GM19455 (cell line): Measurements from ENCODE around the gene RUNX2.

ENCODE experiments used
- ATAC-seq: cut with Tn5 transposase; IDR thresholded peaks from one replicate; pipeline ENCODE4 v1.9.1; 2021; ENCODE audit not compliant: unreplicated experiment

Gene RUNX2

DNA sequence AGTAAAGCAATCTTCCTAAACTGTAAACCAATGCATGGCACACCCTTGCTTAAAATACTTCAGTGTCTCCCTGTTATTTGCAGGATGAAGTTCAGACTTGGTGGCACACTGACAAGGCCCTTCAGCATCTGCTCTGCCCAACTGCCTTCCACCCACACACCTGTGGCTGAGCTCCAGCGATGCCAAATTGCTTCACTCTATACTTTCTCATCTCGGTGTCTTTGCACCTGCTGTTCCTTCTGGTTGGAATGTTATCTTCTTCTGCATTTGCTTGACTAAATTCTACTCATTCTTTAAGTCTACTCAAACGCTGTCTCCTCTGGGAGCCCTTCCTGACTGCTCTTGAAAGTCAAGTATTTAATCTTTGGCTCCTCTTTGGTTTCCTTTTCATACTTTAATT is 149.7 kb downstream of the RUNX2 start:
- ATAC-seq = no peak

DNA sequence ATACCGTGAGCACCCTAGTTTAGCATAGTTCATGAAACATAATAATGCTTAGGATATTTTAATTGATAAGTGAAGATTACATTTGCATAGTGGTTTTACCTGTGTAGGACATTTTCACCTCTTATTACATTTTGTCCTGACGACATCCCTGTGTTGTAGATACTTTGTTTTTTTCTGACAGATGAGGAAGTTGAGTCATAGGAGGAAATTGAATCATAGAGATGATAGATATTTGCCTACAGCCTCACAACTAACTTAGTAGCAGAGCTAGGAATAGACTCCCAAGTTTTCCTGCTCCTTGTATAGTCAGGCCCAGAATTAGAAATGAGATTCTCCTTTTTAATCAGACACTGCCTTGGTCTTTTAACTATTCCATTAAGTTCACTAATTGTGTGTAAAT is 150.1 kb downstream of the RUNX2 start:
- ATAC-seq = no peak

DNA sequence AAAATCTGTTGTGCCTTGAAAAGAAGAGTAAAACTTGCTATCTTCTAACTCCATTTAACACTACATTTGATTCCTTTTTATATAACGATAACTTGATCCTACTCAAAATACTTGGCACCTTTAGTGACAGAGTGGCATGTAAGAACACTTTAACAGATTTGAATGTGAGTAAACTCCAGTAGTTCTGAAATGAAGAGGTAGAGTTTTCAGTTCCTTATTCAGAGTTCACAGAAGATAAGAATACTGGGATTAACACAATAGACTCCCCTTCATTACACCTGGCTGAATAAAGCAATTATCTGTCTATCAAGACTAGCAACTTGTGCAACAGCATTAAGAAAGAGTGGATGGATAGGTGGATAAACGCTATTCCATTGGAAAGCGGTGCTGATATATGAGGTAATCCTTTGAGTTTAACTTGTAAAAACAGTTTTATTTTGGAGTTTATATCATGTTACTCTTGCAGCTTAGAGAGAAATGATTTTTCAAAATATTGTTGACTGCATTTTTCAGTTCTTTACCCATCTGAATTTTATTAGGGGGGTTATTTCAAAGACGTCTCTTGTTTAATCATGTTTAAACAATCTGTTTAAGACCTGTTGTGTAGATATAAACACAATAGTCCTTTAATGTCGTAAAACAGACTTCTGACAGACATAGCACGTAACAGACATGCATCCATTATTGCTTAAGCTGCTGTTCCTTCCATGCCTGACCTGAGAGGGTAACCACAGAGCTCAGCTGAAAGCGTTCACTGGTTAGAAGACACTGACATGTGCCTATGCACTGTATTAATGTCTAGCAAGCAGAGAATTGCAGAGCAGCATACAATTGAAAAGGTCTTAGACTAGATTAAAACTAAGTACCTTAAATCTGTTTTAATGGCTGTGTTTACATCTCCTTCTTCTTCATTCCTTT is 152.0 kb downstream of the RUNX2 start:
- peak; percentile 84 for ATAC-seq

DNA sequence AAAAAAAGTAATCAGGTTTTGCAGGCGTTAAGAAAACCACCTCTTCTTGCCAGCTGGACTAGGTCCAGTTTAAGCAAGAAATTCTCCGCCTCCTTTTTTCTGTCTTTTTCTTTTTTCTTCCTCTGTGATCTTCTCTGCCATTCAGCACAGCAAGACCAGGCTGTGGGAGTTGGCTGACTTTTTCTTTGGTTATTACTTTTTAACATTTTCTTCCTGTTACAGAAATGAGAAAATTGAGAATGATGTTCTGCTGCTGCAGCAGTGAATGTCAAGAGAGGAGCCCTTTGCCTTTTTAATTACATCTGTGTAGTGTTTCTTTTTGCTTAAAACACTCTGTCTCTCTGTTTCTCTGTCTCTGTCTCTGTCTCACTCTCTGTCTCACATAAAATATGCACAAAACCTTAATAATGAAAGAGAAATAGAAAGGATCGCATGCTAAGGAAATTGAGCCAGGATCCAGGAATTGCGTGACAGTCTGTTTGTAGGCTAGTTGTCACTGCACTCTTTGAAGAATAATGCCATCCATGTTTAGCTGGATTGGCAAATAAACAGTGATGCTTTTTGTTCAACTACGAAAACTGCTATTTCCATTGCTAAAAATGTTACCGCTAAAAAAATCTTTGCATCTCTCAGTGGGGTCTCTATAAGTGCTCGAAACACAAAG is 152.8 kb downstream of the RUNX2 start:
- no peak for ATAC-seq

DNA sequence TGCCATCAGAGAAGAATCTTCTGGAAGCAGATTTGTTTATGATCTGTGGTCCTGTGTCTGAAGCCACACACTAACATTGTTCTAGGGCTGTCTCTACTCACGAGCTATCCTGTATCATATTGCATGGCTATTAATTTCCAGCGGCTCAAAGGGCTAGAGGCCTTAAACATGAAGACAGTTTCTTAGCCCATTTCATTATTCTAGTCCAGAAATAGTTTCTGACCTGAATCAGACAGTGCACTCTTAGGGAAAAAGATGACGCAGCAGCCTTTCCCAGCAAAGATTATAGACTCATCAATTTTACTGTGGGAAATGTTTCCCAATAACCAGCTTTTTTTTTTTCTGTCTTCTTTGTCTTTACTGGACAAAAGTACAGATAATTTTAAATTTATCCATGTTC is 154.9 kb downstream of the RUNX2 start:
- no peak for ATAC-seq

GRCh38 chr6:45483501-45483900 is 155.4 kb downstream of the RUNX2 start:
- ATAC-seq = no peak

GRCh38 chr6:45486736-45487135 is 158.6 kb downstream of the RUNX2 start:
- no peak for ATAC-seq

DNA sequence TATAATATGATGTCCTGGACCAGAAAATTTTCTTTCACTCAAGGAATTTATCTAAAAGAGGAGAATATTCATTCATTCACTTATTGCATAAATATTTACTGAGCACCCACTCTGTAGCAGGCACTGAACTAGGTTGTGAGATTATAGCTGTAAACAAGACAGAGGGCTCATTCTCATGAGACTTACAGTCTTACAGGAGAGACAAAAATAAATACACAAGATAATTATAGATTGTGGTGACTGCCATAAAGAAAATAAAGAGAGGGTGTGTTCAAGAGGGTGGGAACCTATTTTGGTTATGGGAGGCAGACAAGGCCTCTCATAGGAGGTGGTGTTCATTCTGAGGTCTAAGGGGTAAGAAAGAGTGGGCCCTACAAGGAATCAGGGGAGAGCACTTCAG is 159.5 kb downstream of the RUNX2 start:
- ATAC-seq = no peak

- ATAC-seq = no peak
Measured at GRCh38 chr6:45488269-45488668, 160.1 kb downstream of the RUNX2 start.

DNA sequence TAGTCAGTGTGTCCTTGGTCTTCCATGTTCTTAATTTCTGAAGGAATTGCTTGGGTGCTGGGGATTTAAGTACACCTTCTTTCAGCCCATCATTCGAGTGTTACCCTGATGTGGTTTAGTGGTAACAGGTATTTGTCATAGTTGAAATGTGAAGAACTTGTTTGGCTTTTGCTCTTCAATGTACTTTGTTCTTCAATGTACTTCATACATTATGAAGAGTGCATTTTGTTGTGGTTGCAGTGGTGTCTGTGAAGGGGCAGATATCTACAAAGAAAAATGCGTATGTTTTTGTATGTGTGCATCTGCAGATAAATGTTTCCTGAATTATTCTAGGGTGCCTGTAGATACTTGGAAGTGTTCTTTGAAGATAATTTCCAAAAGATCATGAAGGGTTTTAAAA is 160.8 kb downstream of the RUNX2 start:
- no peak for ATAC-seq

DNA sequence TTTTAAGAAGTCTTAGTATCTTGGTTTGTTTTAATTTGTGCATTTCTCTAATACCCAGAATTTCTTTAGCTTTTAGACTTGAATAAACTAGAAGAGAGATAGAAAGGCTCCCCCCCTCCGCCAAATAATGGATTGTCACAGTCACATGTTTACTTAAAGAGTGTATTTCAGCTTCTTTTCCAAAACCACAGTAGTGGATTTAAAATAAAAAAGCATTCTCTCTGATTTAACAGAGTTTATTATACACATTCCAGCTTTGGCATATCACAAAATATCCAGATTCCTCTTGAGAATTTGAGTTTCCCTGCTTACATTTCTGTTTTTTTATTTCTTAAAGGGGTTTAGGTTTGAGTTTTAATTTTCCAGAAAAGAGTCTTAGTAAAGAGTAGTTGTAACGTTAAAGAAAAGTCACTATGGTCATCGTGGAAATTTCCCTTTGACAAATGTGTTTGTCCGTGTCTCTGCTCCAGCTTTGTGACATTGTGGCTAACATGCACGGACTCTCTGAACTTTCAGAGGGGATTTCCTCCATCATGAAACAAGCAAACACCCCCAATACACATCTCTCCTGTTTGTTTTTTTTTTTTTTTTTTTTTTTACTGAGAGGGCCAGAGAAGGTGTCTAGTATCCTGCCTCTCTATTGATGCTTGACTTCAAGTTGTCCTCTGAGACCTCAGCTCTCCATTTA is 163.1 kb downstream of the RUNX2 start:
- ATAC-seq = no peak

DNA sequence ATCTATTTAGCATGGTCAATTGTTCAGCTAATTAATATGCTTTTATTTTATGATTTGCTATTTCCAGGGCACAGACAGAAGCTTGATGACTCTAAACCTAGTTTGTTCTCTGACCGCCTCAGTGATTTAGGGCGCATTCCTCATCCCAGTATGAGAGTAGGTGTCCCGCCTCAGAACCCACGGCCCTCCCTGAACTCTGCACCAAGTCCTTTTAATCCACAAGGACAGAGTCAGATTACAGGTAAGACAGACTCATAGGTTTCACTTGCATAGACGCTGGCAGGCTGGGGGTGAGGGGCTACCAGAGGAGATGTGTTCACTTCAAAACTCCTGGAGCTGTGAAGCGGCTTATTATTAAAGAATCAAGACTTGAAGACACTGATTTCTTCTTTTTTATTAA is 163.7 kb downstream of the RUNX2 start:
- no peak for ATAC-seq

DNA sequence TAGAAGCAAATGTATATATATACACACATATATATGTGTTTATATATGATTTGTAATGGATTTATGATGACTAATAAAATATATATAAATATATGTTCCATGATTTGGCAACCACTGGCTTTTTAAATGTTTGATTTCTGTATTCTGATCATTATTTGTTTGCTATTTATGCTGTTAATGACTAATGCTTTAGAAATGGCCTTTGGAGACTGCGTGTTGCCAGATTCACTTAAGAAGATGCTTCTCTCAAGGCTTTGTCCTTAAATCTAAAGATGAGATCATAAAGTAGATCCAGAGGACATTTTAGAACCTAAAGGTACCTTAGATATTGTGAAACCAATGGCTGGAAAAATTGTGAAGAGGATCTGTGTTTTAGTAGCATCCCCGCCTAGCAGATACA is 165.6 kb downstream of the RUNX2 start:
- ATAC-seq = no peak

- ATAC-seq = no peak
Measured at GRCh38 chr6:45494416-45495135, 166.4 kb downstream of the RUNX2 start.

DNA sequence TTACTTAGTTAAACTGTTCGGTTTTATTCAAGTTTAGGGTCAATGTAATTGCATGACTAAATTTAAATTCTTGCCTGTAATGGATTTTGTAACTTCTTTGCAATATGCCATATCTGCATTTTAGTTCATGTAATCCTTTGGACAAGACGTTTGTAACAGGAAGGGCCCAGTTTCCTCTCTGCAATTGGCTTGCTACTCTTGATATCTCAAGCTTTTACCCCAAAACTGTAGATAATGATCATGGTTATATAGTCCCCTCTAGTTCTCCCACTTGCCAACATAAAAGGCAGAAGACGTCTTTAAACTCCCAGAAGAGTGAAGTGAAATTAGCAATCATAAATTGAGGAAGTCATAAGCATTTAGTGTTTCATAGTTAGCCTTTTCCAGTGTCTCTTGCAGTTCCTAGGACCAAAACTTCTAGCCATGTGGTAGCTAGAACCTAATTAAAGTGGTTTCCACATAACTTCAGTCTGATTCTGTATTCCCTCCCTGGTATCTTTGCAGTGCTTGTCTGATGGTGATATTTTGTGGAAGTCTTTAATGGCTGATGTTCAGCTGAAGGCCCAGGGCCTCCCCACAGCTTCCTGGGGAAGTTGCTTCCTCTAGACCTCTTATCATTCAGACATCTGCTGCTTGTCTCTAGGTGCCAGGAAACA is 167.4 kb downstream of the RUNX2 start:
- ATAC-seq = no peak

DNA sequence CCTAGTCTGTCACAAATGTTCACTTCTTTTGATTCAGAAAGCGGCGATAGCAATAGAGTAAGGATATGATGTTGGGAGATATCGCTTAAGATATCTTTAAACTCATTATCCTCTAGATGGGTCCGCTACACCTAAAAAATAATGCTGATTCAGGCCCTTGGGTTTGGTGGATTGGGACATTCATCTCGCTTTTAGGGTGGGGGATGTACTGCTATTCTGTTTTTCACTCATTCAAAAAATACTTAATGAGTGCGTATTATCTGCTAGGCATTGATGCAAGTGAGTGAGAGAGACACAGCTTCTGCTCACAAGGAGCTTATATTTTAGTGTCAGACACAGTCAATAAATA is 167.9 kb downstream of the RUNX2 start:
- no peak for ATAC-seq

- no peak for ATAC-seq
Measured at GRCh38 chr6:45498591-45498990, 170.5 kb downstream of the RUNX2 start.

GRCh38 chr6:45500924-45501816 is 173.0 kb downstream of the RUNX2 start:
- ATAC-seq = no peak

DNA sequence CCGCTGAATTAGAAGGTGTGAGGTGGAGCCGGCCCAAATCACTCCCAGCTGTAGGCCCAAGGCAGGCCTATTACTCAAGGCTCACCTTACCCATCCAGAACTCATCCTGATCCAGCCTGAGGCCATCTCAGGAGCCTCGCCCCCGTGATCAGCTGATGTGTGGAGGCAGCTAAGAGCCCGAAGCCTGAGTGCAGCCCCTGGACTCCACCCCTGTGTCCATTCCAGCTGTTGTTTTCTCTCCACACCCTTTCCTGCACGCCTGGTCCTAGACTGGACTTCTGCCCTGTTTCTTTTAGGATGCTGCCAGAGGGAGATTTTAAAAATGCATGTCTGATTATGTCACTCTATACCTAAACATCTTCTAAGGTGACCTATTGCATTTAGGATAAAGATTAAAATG is 174.3 kb downstream of the RUNX2 start:
- no peak for ATAC-seq

- ATAC-seq = no peak
Measured at GRCh38 chr6:45504947-45505346, 176.8 kb downstream of the RUNX2 start.
